Spleen (tissue), 3 donors: ENCODE measurements around the gene UBE2QL1.

Source experiments
- POLR2A ChIP-seq, 3 donors: fragments of 450-650 bp; IDR thresholded peaks; one replicate each; pipeline ENCODE4 v1.5.1; 2017; ENCODE audit warnings: antibody characterized with exemption in 3 of 3, mild to moderate bottlenecking in 1 of 3
- POLR2AphosphoS5 ChIP-seq, 3 donors: sonication (generic); formaldehyde crosslinking; IDR thresholded peaks; one replicate each; pipeline ENCODE4 v1.5.1; 2017; ENCODE audit warnings: antibody characterized with exemption in 3 of 3

DNA sequence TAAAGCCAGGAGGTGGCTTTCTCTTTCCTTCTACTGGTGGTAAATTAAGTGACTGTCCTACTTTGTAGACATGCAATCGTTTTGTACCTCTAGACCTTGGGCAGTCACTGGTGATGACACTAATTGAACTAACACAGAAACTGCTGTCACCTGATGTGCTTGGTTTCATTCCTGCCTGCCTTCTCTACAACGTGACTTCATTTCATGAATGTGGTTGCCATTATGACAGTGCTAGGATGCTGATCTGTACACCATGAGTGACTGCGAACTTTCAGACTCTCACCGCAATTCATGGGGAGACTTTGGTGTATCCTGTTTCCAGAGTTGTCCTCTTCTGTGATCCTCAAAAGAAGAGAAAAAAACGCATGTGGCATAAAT lies 47.5 kb downstream of the UBE2QL1 start:
- TF ChIP-seq POLR2AphosphoS5 (IDR thresholded peaks at IDR 0.05): no peak
- no peak for TF ChIP-seq POLR2A (IDR thresholded peaks at IDR 0.05)
